ENCODE measurements around the gene OR2C1. TPM values are rescaled to one million over a fixed set of nuclear protein-coding genes. Genes with fewer than 3 reads are reported as not detected.

The OR2C1 gene
- not detected for total RNA-seq

- Histone ChIP-seq H3K27ac (no peak within 1 kb of the TSS), H3K36me3 (no peaks in the 10 kb centered on the region), H3K27me3 (no peaks in the 10 kb centered on the region), H3K9ac (ENCODE audit: low read depth in 2 of 2, low read length in 2 of 2) (no peak within 1 kb of the TSS), H3K4me3 (no peak within 1 kb of the TSS), H3K4me1 (no peaks in the 10 kb centered on the region), H3K9me3 (no peaks in the 10 kb centered on the region)
- intact Hi-C loops (cut with DNase I) = no loop called here
- DNase-seq = no peak
- no peak for TF ChIP-seq CTCF (IDR thresholded peaks at IDR 0.05)
These were observed at the start of gene OR2C1 for GRCh38 chr16:3355589-3355988. OR2C1 (plus strand) TSS chr16:3355889; CDS start chr16:3355941, 52 bp downstream.

GRCh38 chr16:3306078-3306477 lies 49.6 kb upstream of the OR2C1 start:
- Histone ChIP-seq H3K4me3 (peak overlapping the region; percentile 87), H3K9ac (ENCODE audit: low read depth in 2 of 2, low read length in 2 of 2) (peak overlapping the region; percentile 46 to 83), H3K36me3 (peaks cover 4% of the 10 kb centered on the region), H3K4me1 (no peaks in the 10 kb centered on the region), H3K9me3 (no peaks in the 10 kb centered on the region), H3K27me3 (no peaks in the 10 kb centered on the region), H3K27ac (peak overlapping the region; percentile 87)
- intact Hi-C loops (cut with DNase I) = no loop called here
- no peak for DNase-seq
- no peak for TF ChIP-seq CTCF (IDR thresholded peaks at IDR 0.05)

DNA sequence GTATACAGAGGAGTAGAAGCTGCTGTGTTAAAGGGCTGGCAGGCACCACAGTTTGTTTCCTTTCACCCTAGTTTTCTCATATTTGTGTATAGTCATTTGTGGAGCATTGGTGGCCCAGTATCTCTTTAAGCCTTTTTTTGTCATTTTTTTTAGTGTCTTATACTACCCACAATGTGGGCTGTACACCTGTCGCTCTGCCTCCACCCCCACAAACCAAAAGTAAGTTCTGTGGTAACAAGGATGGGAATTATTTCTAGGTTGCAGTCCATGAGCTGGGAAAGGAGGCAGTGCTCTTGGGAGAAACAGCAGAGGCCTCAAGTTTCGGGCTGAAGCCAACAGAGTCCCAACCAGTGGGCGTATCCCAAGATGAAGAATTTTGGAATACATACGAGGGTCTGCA lies 44.2 kb upstream of the OR2C1 start:
- H3K36me3 ChIP-seq = peaks cover 7% of the 10 kb centered on the region
- no peak for TF ChIP-seq CTCF (IDR thresholded peaks at IDR 0.05)
- intact Hi-C loops (cut with DNase I) = loop anchor here (10.0 kb wide), 1 partner anchor 73 kb away; no protein-coding TSS in a partner anchor

DNA sequence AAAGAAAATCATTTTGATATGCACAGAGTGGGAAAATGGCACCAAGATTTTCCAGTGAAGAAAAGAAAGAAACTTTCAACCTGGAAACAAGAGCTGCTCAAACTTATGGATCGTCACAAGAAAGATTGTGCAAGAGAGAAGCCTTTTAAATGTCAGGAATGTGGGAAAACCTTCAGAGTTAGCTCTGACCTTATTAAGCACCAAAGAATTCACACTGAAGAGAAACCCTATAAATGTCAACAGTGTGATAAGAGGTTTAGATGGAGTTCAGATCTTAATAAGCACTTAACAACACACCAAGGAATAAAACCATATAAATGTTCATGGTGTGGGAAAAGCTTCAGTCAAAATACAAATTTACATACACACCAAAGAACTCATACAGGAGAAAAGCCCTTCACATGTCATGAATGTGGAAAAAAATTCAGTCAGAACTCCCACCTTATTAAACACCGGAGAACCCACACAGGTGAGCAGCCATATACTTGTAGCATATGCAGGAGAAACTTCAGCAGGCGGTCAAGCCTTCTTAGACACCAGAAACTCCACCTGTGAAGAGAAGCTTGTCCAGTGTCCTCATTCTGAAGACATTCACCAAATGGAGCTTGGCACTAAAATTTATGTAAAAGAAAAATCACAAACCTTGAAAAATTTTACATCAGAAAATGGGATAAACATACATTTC lies 38.2 kb upstream of the OR2C1 start:
- Histone ChIP-seq H3K9me3 (peaks cover 9% of the 10 kb centered on the region), H3K27ac (no peak overlapping the region), H3K4me1 (no peaks in the 10 kb centered on the region), H3K9ac (ENCODE audit: low read depth in 2 of 2, low read length in 2 of 2) (no peak overlapping the region), H3K27me3 (no peaks in the 10 kb centered on the region), H3K4me3 (no peak overlapping the region), H3K36me3 (peaks cover 6% of the 10 kb centered on the region)
- intact Hi-C loops (cut with DNase I) = loop anchor here (10.0 kb wide), 1 partner anchor 67 kb away; no protein-coding TSS in a partner anchor
- TF ChIP-seq CTCF (IDR thresholded peaks at IDR 0.05) = no peak
- no peak for DNase-seq

More for the DNA sequence above, 44.2 kb upstream of the OR2C1 start:
- H3K27me3 ChIP-seq = no peaks in the 10 kb centered on the region
- peaks cover 6% of the 10 kb centered on the region for H3K9me3 ChIP-seq
- no peaks in the 10 kb centered on the region for H3K4me1 ChIP-seq
- no peak for DNase-seq
- no peak overlapping the region for H3K27ac ChIP-seq
- H3K4me3 ChIP-seq = no peak overlapping the region
- H3K9ac ChIP-seq (ENCODE audit: low read depth in 2 of 2, low read length in 2 of 2) = no peak overlapping the region

DNA sequence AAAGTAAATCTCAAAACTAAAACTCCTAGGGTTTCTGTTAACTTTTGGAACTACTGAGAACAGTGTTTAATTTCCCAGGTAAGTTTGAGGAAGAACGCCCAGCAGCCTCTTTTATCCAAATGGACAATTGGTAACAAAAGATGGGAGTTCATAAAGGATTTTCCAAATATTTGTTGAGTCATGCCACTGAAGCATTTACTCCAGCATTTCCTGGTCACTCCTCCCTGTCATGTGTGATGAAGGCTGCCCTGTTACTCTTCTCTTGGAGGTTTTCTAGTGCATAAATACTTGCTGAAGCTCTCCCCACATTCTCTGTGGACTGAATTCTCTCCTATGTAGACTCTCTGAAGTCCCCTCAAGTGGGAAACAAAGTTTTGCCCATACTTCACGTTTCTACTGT lies 33.9 kb upstream of the OR2C1 start:
- no peaks in the 10 kb centered on the region for H3K27me3 ChIP-seq
- no peak overlapping the region for H3K4me3 ChIP-seq
- no peaks in the 10 kb centered on the region for H3K36me3 ChIP-seq
- no peak for TF ChIP-seq CTCF (IDR thresholded peaks at IDR 0.05)
- no peaks in the 10 kb centered on the region for H3K4me1 ChIP-seq
- no peak overlapping the region for H3K9ac ChIP-seq (ENCODE audit: low read depth in 2 of 2, low read length in 2 of 2)
- H3K27ac ChIP-seq = no peak overlapping the region
- DNase-seq = no peak
- peaks cover 4% of the 10 kb centered on the region for H3K9me3 ChIP-seq
- intact Hi-C loops (cut with DNase I) = no loop called here
